ENCODE results near the gene PCDHGA9. TPM values are rescaled to one million over a fixed set of nuclear protein-coding genes. Genes with fewer than 3 reads are reported as not detected.

Gene PCDHGA9
- total and polyA plus RNA-seq, 10 of the 15 experiments (the other 5 are each of a cell fraction or from before 2014, with no cell fraction given): 0.08 to 0.63 (median 0.29) TPM; not detected in 2

- TF ChIP-seq ZBTB4 (CRISPR knock-in tag; IDR thresholded peaks at IDR 0.05) (no peak), ATF3 (IDR thresholded peaks at IDR 0.05; ENCODE audit: borderline replicate concordance, extremely low read depth, low read depth, low read length) (no peak), BCL11A (IDR thresholded peaks at IDR 0.05; ENCODE audit: low read depth, low read length) (no peak), CEBPZ (IDR thresholded peaks at IDR 0.05; ENCODE audit: low read depth, low read length) (no peak), IRF4 (IDR thresholded peaks at IDR 0.05; ENCODE audit: low read depth, low read length) (no peak)
Measured at GRCh38 chr5:141356133-141356532, 46.4 kb upstream of the PCDHGA9 start (continued).

GRCh38 chr5:141356950-141357349 is 45.6 kb upstream of the PCDHGA9 start:
- RAD21 ChIA-PET (ENCODE audit: unreplicated experiment): no interaction called here
- Histone ChIP-seq H3K27me3 (replicated peaks in 1 of 2; ENCODE audit: control insufficient read depth in 2 of 2, insufficient read depth in 2 of 2, low read length in 1 of 2) (no peaks in the 10 kb centered on the region), H3K79me2 (ENCODE audit: control insufficient read depth, insufficient read depth, low read length) (no peaks in the 10 kb centered on the region), H2AFZ (ENCODE audit: control insufficient read depth, low read depth, low read length) (no peak overlapping the region), H3K4me2 (ENCODE audit: control insufficient read depth, insufficient read depth) (no peak overlapping the region), H3K36me3 (ENCODE audit: control insufficient read depth in 2 of 2, insufficient read depth in 2 of 2, low read length in 1 of 2) (no peaks in the 10 kb centered on the region), H3K4me1 (ENCODE audit: control insufficient read depth, insufficient read depth, low read length) (no peaks in the 10 kb centered on the region), H3K9ac (ENCODE audit: control insufficient read depth, insufficient read depth, low read length) (no peak overlapping the region), H3K9me3 (replicated peaks; ENCODE audit: control insufficient read depth, insufficient read depth, low read length) (peaks cover 4% of the 10 kb centered on the region; the same call in 2 of the 3 replicates), H3K27ac (ENCODE audit: control insufficient read depth, insufficient read depth) (no peak overlapping the region), H3K4me3 (no peak overlapping the region), H4K20me1 (ENCODE audit: control insufficient read depth, insufficient read depth) (no peaks in the 10 kb centered on the region)
- FAIRE-seq: no peak
- 57% methylated on average over 19 of the region's 19 CpGs for WGBS (ENCODE audit: insufficient coverage, insufficient replicate concordance, low lambda C conversion rate, missing lambda C conversion rate)
- ATAC-seq: no peak
- CTCF ChIA-PET: interaction anchor here (1.4 kb wide), 1 partner anchor 13 kb away, joined by 3 read pairs; the partner anchor contains the start of gene PCDHGB3
- no peak for DNase-seq (ENCODE audit: low read depth, low spot score)
- SMC1A ChIA-PET (ENCODE audit: uncharacterized antibody, unreplicated experiment): no interaction called here
- in situ Hi-C loops (cut with MboI): no loop called here
- BruUV-seq (replicated peaks): no TSS peak
- POLR2A ChIA-PET: no interaction called here
- intact Hi-C loops (cut with micrococcal nuclease; ENCODE audit: unreplicated experiment): no loop called here
- TF ChIP-seq SPI1 (IDR thresholded peaks at IDR 0.05; ENCODE audit: borderline replicate concordance, insufficient read depth, low read depth, low read length): no peak
- TF ChIP-seq JUND (IDR thresholded peaks at IDR 0.05; ENCODE audit: low read depth, low read length): no peak
- no peak for TF ChIP-seq NR2C2 (IDR thresholded peaks at IDR 0.05; ENCODE audit: borderline replicate concordance, control insufficient read depth, insufficient read length, low read depth)
- TF ChIP-seq SKIL (IDR thresholded peaks at IDR 0.05; ENCODE audit: low read depth, poor library complexity, severe bottlenecking): no peak
- no peak for TF ChIP-seq E2F8 (IDR thresholded peaks at IDR 0.05; ENCODE audit: low read depth, partially characterized antibody)

All from GM12878 (cell line).